ENCODE measurements around the gene TCERG1.

DNA sequence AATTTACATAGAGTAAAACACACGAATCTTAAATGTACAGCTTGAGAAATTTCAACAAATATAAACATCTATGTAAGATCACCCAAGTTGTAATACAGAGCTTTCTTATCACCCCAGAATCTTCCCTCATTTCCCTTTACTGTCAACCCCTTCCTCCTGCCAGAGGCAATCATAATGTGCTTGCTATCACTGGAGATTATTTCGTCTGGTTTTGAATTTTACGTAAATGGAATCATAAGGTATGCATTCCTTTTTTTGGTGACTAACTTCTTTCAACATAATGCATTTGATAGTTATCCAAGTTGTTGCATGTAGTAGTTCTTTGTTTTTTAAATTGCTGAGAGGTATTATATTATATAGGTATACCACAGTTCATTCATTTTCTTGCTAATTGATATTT, 106.3 kb downstream of the TCERG1 start:
- TF ChIP-seq, protein P1, sequence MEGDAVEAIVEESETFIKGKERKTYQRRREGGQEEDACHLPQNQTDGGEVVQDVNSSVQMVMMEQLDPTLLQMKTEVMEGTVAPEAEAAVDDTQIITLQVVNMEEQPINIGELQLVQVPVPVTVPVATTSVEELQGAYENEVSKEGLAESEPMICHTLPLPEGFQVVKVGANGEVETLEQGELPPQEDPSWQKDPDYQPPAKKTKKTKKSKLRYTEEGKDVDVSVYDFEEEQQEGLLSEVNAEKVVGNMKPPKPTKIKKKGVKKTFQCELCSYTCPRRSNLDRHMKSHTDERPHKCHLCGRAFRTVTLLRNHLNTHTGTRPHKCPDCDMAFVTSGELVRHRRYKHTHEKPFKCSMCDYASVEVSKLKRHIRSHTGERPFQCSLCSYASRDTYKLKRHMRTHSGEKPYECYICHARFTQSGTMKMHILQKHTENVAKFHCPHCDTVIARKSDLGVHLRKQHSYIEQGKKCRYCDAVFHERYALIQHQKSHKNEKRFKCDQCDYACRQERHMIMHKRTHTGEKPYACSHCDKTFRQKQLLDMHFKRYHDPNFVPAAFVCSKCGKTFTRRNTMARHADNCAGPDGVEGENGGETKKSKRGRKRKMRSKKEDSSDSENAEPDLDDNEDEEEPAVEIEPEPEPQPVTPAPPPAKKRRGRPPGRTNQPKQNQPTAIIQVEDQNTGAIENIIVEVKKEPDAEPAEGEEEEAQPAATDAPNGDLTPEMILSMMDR (IDR thresholded peaks at IDR 0.05; ENCODE audit: poor library complexity, severe bottlenecking): no peak
- TF ChIP-seq, protein P2, sequence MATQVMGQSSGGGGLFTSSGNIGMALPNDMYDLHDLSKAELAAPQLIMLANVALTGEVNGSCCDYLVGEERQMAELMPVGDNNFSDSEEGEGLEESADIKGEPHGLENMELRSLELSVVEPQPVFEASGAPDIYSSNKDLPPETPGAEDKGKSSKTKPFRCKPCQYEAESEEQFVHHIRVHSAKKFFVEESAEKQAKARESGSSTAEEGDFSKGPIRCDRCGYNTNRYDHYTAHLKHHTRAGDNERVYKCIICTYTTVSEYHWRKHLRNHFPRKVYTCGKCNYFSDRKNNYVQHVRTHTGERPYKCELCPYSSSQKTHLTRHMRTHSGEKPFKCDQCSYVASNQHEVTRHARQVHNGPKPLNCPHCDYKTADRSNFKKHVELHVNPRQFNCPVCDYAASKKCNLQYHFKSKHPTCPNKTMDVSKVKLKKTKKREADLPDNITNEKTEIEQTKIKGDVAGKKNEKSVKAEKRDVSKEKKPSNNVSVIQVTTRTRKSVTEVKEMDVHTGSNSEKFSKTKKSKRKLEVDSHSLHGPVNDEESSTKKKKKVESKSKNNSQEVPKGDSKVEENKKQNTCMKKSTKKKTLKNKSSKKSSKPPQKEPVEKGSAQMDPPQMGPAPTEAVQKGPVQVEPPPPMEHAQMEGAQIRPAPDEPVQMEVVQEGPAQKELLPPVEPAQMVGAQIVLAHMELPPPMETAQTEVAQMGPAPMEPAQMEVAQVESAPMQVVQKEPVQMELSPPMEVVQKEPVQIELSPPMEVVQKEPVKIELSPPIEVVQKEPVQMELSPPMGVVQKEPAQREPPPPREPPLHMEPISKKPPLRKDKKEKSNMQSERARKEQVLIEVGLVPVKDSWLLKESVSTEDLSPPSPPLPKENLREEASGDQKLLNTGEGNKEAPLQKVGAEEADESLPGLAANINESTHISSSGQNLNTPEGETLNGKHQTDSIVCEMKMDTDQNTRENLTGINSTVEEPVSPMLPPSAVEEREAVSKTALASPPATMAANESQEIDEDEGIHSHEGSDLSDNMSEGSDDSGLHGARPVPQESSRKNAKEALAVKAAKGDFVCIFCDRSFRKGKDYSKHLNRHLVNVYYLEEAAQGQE (IDR thresholded peaks at IDR 0.05; ENCODE audit: borderline replicate concordance): no peak
- TF ChIP-seq EP300 (conservative IDR thresholded peaks at IDR 0.05; ENCODE audit: poor library complexity, severe bottlenecking) (no peak), EZH2 (IDR thresholded peaks at IDR 0.05; ENCODE audit: borderline replicate concordance, insufficient read depth, low read length, poor library complexity, severe bottlenecking) (no peak), POLR2AphosphoS5 (IDR thresholded peaks at IDR 0.05) (no peak)

All from neural cell (in vitro differentiated cells).